H1 (cell line): ENCODE data around the gene CERCAM.

Experiments
- BACH1 ChIP-seq: IDR thresholded peaks from 2 replicates; pipeline ENCODE4 v1.6.1; 2012; ENCODE audit warnings: low read length, improper control_type of control experiment
- CHD2 ChIP-seq: IDR thresholded peaks from 2 replicates; pipeline ENCODE4 v1.6.1; 2012; ENCODE audit warnings: low read length, improper control_type of control experiment
- EZH2 ChIP-seq: fragments of 200-600 bp; sonication (generic); IDR thresholded peaks from 2 replicates; pipeline ENCODE4 v1.7.1; 2012; ENCODE audit warnings: low read depth, mild to moderate bottlenecking, moderate library complexity, low read length, inconsistent platforms; ENCODE audit not compliant: severe bottlenecking
- JUND ChIP-seq: IDR thresholded peaks from 2 replicates; pipeline ENCODE4 v1.6.1; 2011; ENCODE audit warnings: mild to moderate bottlenecking, improper control_type of control experiment, low read length
- POLR2A ChIP-seq, 2 experiments: IDR thresholded peaks; 1 replicate in 1 of 2; 2 replicates in 1 of 2; pipeline ENCODE4 v1.6.1; 2011; ENCODE audit warnings: low read depth in 2 of 2, low read length in 2 of 2, mild to moderate bottlenecking in 2 of 2; ENCODE audit errors: control extremely low read depth in 1 of 2
- SP1 ChIP-seq: IDR thresholded peaks from 2 replicates; pipeline ENCODE4 v1.6.1; 2011; ENCODE audit warnings: low read depth, low read length
- SP4 ChIP-seq: IDR thresholded peaks from 2 replicates; pipeline ENCODE4 v1.6.1; 2012; ENCODE audit warnings: low read length, inconsistent platforms
- TAF1 ChIP-seq: IDR thresholded peaks from 2 replicates; pipeline ENCODE4 v1.6.1; 2011; ENCODE audit warnings: mild to moderate bottlenecking, low read depth, low read length
- TF ChIP-seq, protein P1 (sequence below), 3 experiments: IDR thresholded peaks; 1 replicate in 2 of 3; 2 replicates in 1 of 3; pipeline versions ENCODE4 v1.5.1 to v1.6.1; 2011; ENCODE audit warnings: low read length in 3 of 3, mild to moderate bottlenecking in 3 of 3, inconsistent platforms in 2 of 3, low read depth in 1 of 3, moderate library complexity in 1 of 3; ENCODE audit not compliant: insufficient read depth in 1 of 3; ENCODE audit errors: control extremely low read depth in 1 of 3

DNA sequence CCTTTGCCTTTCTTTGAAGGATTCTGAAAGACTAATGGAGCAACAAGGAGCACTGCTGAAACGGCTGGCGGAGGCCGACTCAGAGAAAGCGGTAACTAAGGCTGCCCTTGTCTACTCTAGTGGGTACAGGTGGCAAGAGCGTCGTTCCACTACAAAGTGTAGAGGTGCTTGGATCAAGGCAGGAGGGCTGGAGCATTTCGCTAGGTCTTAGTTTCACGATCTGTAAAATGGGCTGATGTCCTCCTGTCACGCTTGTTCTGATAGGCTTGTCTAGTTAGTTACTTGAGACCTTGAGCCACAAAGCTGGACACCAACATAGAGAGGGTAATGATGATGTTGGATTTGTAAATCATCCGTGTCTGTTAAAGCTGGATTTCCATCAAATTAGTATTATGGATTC lies 60.9 kb downstream of the CERCAM start:
- TF ChIP-seq, protein P1, sequence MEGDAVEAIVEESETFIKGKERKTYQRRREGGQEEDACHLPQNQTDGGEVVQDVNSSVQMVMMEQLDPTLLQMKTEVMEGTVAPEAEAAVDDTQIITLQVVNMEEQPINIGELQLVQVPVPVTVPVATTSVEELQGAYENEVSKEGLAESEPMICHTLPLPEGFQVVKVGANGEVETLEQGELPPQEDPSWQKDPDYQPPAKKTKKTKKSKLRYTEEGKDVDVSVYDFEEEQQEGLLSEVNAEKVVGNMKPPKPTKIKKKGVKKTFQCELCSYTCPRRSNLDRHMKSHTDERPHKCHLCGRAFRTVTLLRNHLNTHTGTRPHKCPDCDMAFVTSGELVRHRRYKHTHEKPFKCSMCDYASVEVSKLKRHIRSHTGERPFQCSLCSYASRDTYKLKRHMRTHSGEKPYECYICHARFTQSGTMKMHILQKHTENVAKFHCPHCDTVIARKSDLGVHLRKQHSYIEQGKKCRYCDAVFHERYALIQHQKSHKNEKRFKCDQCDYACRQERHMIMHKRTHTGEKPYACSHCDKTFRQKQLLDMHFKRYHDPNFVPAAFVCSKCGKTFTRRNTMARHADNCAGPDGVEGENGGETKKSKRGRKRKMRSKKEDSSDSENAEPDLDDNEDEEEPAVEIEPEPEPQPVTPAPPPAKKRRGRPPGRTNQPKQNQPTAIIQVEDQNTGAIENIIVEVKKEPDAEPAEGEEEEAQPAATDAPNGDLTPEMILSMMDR (IDR thresholded peaks at IDR 0.05; ENCODE audit: control extremely low read depth in 1 of 3, insufficient read depth in 1 of 3, low read depth in 1 of 3, low read length in 3 of 3), result no peak
- TF ChIP-seq POLR2A (IDR thresholded peaks at IDR 0.05; ENCODE audit: control extremely low read depth in 1 of 2, low read depth in 2 of 2, low read length in 2 of 2) (no peak), SP4 (no peak), TAF1 (no peak), CHD2 (no peak), SP1 (no peak), BACH1 (no peak), JUND (no peak), EZH2 (no peak)
